HG02642 (cell line): ENCODE measurements around the gene ABLIM1.

ENCODE experiments used
- ATAC-seq: cut with Tn5 transposase; IDR thresholded peaks from one replicate; pipeline ENCODE4 v1.9.1; 2021; ENCODE audit warnings: mild to moderate bottlenecking; ENCODE audit not compliant: unreplicated experiment, poor library complexity

ABLIM1 gene

DNA sequence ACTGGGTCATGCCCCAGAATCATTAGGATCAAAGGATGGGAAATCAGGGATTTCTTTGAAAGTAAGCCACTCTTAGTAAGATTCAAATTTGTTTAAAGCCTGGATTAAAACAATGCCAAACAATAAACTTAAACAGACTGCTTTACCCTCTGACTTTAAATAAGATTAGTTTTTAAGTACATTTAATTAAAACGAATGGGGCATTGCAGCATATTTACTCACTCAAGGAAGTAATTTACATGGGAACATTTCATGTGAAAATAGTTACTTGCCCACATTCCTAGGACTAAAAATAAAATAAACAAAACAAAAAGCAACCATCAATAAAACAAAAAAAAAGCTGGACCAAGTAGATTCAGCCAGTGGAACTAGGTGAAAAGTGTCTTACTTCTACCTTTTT lies 7.8 kb downstream of the ABLIM1 start:
- ATAC-seq = no peak

DNA sequence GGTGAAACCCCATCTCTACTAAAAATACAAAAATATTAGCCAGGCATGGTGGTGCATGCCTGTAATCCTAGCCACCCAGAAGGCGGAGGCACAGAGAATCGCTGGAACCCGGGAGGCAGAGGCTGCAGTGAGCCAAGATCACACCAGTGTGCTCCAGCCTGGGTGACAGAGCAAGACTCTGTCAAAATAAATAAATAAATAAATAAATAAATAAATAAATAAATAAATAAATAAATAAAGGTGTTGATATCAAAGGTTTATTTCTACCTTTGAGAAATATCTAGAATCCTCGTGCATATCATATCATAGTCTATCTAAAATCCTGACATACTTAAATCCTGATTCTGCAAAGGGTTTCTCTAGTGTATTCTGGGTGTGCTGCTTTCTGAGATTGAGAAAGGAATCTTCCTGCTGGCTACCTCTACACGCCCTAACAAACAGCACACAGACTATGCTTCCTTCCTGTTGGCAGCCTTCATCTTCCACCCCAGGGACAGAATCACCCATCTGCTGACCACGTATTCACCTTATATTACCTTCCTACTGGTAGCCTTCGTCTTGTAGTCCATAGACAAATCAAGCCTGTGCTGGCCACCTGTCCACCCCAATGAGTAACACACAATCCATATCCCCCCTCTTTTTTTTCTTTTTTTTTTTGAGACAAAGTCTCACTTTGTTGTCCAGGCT lies 8.7 kb downstream of the ABLIM1 start:
- ATAC-seq = no peak

DNA sequence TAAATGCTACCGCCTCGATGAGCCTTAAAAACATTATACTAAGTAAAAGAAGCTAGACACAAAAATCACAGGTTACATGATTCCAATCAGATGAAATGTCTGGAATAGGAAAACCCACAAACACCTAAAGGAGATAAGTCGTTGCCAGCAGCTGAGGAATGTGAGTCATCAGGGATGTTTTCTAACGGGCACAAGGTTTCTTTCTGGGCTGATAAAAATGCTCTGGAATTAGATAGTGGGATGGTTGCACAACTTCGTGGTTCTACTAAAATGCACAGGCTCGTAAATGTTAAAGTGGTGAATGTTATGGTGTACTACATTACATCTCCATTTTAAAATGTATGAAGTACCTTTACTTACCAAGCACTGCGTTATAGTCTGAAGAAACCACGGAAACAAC lies 9.7 kb downstream of the ABLIM1 start:
- no peak for ATAC-seq

DNA sequence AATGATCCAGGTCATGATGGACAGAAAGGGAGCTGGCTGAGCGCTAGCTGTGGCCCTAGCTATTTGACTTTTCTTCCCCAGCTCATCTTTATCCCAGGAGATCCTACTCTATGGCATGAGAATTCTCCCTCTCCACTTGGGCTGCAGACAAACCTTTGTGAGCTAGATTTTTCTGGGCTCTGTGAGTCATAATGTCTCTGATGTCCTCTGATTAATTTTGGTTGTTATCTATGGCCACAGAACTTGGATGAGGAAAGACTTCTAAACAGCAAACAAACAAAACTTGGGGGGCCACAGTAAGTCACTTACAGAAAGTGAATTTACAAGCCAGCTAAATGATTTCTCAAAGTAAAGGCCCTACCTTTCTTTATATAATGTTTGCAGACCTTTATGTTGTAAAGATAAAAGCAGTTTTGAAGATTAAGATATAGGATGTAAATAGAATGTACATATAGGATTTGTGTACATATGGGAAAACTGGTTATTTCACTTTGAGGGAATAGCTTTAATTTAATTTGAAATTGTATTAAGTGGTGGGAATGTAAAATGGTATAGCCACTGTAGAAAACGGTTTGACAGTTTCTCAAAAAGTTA lies 10.4 kb downstream of the ABLIM1 start:
- no peak for ATAC-seq

DNA sequence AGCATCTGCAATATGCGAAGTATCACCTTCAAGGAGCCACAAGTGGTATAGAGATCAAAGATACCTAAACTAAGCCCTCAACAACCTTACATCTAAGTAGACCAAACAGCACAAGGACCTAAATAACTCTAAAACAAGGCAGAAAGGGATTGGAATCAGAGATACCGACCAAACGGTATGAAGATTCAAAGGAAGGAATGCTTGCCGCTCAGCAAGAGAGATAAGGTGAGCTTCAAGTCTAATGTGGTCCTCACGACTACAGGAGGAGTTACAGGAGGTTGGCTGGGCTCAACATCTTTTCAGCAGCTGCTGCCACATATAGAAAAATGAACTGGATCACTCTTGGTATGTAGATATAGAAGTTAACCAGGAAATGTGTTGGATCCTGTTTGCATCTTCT lies 11.6 kb downstream of the ABLIM1 start:
- no peak for ATAC-seq

DNA sequence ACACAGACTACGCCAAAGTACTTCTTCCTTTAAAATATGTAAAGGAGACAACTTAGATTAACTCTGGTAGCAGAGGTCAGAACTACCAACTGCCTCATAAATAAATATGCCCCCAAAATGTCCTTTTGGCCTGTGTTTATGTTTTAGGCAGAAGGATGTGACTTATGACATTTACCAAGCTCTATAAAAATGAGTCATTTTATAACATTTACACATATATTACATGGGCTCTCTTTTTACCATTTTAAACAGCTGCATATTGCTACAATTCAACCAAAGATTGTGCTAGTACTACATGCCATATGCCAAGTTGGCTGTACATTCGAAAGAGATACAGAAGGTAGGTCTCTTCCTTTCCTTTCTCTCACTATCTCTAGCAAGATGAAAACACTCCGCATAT lies 12.4 kb downstream of the ABLIM1 start:
- ATAC-seq = no peak

DNA sequence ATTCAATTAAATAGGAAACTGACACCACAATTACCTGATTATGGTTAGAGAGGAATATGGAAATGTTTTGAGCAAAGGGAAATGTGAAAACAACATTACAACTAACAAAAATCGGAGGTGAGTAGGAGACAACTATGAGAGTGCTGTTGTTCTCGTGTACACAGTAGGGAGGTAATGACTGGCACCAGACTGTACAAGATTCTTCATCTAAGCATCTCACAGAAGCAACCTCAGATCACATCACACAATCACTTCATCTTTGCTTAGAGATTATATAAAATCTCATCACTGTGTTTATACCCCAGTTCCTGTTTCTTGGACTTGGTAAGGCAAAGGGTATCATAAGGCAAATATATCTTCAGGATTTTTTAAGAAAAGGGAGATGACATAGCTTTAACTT lies 14.9 kb downstream of the ABLIM1 start:
- no peak for ATAC-seq

DNA sequence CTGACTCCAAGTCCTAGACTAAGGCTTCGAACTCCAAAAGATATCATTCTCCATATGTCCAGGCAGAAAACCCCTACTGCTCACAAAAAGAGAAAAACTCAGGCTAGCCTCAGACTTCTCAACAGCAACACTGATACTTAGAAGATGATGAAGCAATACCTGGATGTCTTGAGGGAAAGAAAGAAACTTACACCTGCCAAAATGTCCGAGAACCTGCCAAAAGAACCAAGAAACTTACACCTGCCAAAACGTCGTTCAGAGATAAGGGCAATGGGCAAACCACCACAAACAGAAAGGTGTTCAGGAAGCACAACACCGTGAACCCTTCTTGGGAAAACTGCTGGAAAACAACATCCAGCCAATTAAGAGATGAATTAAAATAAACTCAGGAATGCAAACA lies 15.3 kb downstream of the ABLIM1 start:
- ATAC-seq = no peak

DNA sequence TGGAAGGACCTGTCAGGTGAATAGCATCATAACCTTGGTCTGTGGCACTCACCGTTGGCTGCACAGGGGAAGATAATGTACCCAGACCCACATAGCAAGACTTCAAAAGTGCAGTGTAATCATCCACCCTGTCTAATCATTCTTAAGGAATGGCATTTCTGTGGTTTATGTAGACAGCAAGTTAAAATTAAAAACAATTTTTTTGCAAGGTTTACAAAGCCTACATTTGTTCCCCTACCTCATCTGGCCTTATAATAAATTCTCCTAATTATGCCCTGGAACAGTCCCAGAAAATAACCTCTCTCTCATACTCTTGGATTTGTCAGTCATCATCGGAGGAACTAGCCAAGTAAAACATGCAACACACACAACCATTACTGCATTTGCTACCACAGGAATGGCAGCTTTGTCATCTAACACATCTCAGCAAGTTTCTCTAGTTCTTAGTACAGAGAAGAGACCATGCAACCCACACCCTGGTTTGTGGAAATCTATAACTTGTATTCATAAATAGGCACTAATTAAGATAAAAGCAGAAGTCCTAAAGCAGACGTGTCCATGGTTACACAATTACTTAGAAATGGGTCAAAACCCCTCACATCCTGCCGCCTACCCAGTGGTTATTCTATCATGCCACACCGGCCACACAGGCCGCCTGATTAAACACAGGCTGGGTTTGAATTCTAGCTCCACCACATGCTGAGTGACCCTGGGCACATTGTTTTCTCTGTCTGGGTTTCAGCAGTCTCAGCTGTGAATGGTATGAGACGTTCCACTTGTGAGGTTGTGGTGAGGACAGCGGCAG lies 19.1 kb downstream of the ABLIM1 start:
- no peak for ATAC-seq

DNA sequence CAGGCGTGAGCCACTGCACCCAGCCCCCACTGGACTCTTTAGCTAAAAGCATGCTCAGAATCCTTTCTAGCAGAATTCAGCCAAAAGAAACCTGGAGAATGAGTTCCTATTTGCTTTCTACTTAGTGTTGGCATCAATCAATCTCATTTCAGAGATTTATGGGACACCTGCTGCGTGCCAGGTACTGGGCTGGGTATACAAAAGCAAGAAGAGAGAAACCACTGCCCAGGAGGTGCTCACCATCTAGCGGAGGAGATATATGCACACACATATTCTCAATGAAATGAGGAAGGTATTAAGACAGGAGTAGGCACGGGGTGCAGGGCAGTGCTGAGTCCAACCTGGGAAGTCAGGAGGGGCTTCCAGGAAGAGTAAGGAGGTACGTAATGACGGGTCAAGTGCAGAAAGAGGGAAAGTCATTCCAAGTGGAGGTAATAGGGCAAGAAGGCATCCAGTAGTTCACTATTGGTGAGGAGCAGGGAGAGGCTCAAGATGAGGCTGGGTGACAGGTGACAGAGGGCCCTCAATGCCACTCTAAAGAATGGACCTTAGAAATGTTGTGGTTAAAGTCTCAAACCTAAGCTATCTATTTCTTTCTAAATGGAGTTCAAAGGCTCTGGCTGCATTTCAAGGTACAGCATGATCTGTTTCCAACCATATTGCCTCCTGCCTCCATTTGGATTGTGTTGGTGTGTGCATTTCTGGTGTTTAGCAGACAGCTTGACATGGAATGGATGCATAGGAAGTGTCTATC lies 22.1 kb downstream of the ABLIM1 start:
- no peak for ATAC-seq

DNA sequence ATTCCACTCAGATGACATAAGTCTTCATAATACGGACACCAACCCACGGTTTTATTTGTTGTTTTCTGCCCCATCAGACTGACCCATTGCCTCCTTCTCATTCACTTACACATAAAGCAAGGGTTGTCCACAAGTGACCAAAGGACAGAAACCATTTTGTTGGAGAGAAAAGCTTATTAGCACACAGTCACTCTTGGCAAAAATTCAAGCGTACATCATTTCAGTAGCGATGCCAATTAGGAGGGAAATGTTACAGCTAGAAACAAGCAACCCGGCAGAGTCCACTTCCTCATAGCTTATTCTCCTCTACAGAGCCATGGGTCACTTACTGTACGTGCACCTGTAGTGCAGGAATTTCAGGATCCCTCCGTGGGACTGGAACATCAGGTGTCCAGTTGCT lies 23.0 kb downstream of the ABLIM1 start:
- no peak for ATAC-seq

DNA sequence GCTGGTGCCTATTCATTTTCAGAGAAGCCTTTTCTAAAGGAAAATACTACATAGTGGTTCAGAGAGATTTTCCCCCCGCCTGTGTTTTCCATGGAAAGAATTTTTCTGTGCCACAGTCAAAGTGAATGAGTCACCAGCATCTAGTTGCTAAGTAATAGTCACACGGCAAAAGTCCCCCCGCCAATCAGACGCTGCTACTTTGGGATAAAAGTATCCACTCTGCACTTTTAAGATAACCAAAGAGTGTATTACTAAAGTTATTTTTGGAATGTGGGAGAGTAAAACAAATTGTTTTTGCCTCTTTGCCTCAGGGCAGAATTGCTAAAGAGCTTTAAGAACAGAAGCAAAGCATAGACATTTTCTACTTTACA lies 23.5 kb downstream of the ABLIM1 start:
- no peak for ATAC-seq

DNA sequence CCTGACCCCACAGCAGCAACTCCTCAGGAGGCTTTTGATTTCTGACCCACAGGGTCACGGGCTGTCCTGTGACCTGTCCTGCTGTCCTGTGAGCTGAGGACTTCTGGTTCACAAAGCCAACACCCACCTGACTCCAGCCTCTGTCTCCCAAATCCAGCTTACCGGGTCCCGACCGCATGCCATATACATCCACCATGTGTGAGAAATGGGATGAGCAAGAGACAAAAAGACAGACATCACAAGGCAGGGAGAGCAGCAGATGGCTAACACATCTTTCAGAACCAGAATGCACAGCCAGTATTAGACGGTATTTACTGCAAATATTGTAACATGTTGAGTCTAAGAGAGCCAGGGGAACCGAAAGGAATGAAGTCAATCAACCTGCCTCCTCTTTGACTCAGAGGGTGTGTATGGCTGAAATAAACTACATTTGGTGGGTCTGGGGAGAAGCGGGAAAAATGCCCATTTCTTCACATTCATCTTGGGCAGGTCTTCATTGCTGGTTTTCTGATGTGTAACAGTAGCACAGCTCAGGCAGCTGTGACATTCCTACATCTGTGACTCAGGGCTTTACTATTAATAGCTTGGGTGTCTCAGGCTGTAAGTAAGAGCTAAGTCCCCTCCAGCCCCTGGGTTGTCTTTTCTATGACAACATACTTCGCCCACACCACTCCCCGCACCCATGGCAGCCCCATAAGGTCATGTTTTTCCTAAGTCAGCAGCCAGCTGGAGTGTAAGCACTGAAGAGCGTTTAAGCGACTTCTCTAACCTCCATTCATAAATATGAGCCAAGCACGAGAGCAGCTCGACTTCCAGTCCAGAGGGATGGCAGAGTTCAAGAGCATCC lies 25.0 kb downstream of the ABLIM1 start:
- ATAC-seq = no peak

DNA sequence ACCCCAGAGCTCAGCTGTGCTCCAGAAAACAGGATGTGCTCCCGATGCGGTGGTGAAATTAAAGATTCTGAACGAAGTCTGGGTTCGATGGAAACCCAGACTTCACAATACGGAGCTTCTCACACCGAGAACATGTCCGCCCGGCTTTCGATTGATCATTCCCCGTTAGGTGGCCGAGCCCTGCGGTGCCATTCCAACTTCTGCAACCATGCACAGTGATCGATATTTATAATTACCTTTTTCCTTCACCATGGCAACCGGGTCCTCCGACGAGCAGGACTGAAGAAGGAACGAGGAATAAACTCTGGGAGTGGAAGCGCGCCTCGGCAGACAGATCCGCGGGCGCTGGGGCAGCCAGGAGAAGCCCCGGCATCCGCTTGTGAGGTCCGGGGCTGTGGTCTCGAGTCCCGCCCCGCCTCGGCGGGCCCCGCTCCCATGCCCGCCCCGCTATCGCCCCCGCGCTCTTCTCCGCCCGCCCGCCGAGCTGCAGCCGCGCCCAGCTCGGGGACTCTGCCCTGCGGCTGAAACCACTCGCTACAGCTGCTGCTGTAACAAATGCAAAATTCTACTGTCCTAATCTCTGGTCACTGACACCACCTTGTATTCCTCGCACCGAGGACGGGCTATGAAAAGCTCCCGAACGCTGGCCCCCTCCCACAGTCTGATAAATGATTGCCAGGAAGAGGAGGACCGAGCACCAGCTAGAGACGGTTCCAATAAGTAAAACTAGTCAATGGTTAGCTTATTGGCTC lies 26.2 kb downstream of the ABLIM1 start:
- peak; percentile 84 for ATAC-seq

DNA sequence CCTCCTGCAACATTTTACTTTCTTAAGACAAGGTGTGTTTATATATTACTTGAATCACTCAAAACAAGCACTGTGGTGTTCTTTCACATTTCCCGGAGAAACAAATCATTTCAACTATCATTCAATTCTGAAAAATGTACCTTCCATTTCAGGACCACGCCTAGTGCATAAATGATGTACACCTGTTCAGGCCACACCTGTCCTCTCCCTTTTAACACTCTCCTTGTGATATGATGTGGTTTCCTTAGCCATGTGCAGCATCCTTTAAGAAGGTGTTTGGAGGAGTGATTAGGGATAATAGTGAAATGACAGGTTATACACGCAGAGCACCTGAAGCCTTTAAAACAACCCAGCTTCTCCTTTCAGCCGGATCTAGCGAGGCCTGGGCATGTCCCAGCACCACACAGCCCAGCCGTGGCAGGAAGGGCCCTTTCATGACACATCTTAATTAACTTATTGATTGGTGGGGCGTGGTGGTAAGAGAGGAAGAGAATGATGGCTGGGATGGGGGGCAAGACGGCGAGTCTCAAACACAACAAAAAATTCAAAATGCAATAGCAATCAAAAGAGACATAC lies 26.9 kb downstream of the ABLIM1 start:
- ATAC-seq = peak; percentile 1

DNA sequence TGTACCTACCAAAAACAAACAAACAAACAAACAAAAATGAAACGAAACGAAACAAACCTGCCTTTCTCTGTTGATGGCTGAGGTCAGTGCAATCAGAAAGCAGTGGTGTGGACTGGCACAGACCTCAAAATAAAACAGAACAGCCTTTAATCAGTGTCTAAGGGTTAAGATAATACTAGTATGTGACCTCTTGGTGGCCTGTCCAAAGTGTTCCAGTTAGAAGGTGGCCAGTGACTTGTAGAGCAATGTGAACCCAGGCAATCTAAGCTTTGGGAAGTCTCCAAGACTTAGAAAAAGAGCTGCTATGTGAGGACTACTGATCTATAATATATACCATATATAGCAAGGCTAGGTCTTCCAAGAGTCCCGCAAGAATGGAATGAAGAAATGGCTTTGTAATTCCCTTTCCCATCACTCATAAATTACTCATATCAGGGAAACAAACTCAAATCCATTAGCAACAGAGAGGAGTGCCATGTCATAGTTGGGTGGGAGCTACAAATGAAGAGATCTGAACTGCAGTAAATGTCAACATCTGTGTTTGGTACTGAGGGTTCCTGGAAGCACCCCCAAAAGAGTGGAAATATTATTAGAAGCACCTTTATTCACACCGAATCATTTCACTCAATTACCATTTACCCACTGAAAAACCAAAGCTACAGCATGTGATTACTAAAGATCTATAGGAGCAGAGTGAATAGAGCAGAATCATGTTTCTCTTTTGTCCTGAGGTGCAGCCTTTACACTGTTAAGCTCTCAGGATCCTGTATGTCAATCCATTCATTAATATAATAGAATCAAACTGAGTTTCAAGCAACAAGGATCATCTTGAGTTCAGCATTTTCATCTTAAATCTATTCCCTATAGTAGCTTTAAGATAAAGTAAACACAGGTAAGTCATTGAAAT lies 28.0 kb downstream of the ABLIM1 start:
- no peak for ATAC-seq

DNA sequence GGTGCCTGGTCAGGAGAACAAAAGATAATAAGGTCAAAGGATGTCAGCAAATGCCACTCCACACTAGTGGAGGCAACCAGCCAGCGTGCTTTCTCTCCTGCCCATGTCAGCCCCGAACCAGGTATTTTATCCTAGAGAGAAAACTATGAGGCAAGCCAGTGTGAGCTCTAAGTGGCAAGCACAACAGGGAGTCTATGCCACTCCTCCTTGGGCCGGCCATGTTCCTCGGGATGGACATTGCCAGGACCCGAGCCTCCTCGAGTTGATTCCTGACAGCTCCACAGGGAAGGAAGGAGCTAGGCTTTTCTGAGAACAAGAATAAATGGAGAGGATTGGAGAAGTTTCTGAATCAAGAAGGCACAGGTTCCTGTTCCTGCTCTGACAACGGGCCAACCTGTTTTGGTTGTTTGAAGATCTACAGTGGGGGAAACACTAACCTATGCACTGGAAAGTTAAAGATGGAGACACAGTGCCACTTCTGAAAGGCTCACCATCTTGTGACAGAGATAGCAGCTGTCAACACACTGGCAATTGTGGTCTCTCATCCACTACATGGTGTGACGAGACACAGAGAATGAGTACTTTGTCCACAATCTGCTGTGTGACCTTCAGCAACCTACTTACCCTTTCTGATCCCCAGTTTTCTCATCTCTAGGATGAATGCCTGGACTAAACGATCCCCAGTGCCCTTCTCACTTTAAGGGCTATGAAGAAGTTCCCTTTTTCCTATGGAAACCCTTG lies 28.8 kb downstream of the ABLIM1 start:
- ATAC-seq = no peak
